ENCODE results near the gene OSTM1. TPM values are rescaled to one million over a fixed set of nuclear protein-coding genes. Genes with fewer than 3 reads are reported as not detected.

The OSTM1 gene
- polyA plus RNA-seq, 1 of the 3 experiments (the other 2 are of a cell fraction), result 10.1 TPM

GRCh38 chr6:108051481-108051880, 23.1 kb downstream of the OSTM1 start:
- Histone ChIP-seq H3K4me3 (ENCODE audit: low read depth in 2 of 2, low read length in 1 of 2) (no peak overlapping the region), H3K4me1 (ENCODE audit: control insufficient read depth in 1 of 2, insufficient read depth in 2 of 2, low read depth in 1 of 2, low read length in 1 of 2) (no peaks in the 10 kb centered on the region), H3K4me2 (no peak overlapping the region), H2AFZ (ENCODE audit: low read depth) (no peak overlapping the region), H3K9ac (no peak overlapping the region), H3K36me3 (replicated peaks in 1 of 2; ENCODE audit: control insufficient read depth in 1 of 2, insufficient read depth in 2 of 2, low read length in 1 of 2) (peaks cover 15 to 25% of the 10 kb centered on the region in 2 experiments), H3K79me2 (ENCODE audit: insufficient read depth) (no peaks in the 10 kb centered on the region), H3K27ac (ENCODE audit: low read depth in 2 of 2, low read length in 1 of 2) (no peak overlapping the region), H4K20me1 (ENCODE audit: insufficient read depth) (no peaks in the 10 kb centered on the region), H3K9me3 (no peaks in the 10 kb centered on the region), H3K9me2 (no peaks in the 10 kb centered on the region), H3F3A (replicated peaks; ENCODE audit: insufficient read depth) (no peaks in the 10 kb centered on the region), H3K27me3 (ENCODE audit: insufficient read depth) (no peaks in the 10 kb centered on the region)
- ChIA-PET POLR2A (no interaction called here), CTCF (interaction anchor here (2.8 to 6.7 kb wide), 2 partner anchors 11 to 69 kb away, joined by 23 to 111 read pairs; no protein-coding TSS in a partner anchor)
- DNase-seq, result no peak
- no peak for TF ChIP-seq SMC3 (IDR thresholded peaks at IDR 0.05; ENCODE audit: low read depth, low read length)
- TF ChIP-seq CTCF (IDR thresholded peaks at IDR 0.05), result no peak
- no peak for TF ChIP-seq SIN3A (IDR thresholded peaks at IDR 0.05; ENCODE audit: borderline replicate concordance, low read depth, low read length)
- no peak for TF ChIP-seq REST (IDR thresholded peaks at IDR 0.05; ENCODE audit: low read depth, low read length)
- TF ChIP-seq NRF1 (IDR thresholded peaks at IDR 0.05; ENCODE audit: low read depth, low read length), result no peak
- TF ChIP-seq EZH2phosphoT487 (IDR thresholded peaks at IDR 0.05; ENCODE audit: borderline replicate concordance, low read depth), result no peak
- TF ChIP-seq PBX3 (IDR thresholded peaks at IDR 0.05), result no peak
- TF ChIP-seq MAX (IDR thresholded peaks at IDR 0.05; ENCODE audit: low read depth), result no peak
- TF ChIP-seq MEF2A (IDR thresholded peaks at IDR 0.05; ENCODE audit: borderline replicate concordance, low read depth), result no peak

GRCh38 chr6:108039681-108040080, 34.9 kb downstream of the OSTM1 start:
- CTCF ChIA-PET, result interaction anchor here (0.9 to 3.7 kb wide), 3 partner anchors 10 to 96 kb away, joined by 3 to 23 read pairs (median 22); no protein-coding TSS in a partner anchor

More at GRCh38 chr6:108039681-108040080, 34.9 kb downstream of the OSTM1 start:
- H3K9ac ChIP-seq, result no peak overlapping the region
- peaks cover 22 to 39% of the 10 kb centered on the region in 2 experiments for H3K36me3 ChIP-seq (replicated peaks in 1 of 2; ENCODE audit: control insufficient read depth in 1 of 2, insufficient read depth in 2 of 2, low read length in 1 of 2)
- H3K27ac ChIP-seq (ENCODE audit: low read depth in 2 of 2, low read length in 1 of 2), result no peak overlapping the region
- no peaks in the 10 kb centered on the region for H3K9me2 ChIP-seq
- no peaks in the 10 kb centered on the region for H3K79me2 ChIP-seq (ENCODE audit: insufficient read depth)
- no peak overlapping the region for H3K4me3 ChIP-seq (ENCODE audit: low read depth in 2 of 2, low read length in 1 of 2)
- H2AFZ ChIP-seq (ENCODE audit: low read depth), result no peak overlapping the region
- no peaks in the 10 kb centered on the region for H3F3A ChIP-seq (replicated peaks; ENCODE audit: insufficient read depth)
- H4K20me1 ChIP-seq (ENCODE audit: insufficient read depth), result no peaks in the 10 kb centered on the region
- TF ChIP-seq ELF1 (IDR thresholded peaks at IDR 0.05) (no peak), TAF1 (IDR thresholded peaks at IDR 0.05; ENCODE audit: borderline replicate concordance, low read depth, low read length) (no peak), EP300 (IDR thresholded peaks at IDR 0.05; ENCODE audit: borderline replicate concordance in 1 of 2, low read depth in 1 of 2, low read length in 1 of 2) (no peak), NFIC (IDR thresholded peaks at IDR 0.05; ENCODE audit: borderline replicate concordance) (no peak), JUND (IDR thresholded peaks at IDR 0.05) (no peak), RAD21 (IDR thresholded peaks at IDR 0.05; ENCODE audit: low read length) (no peak), RXRA (IDR thresholded peaks at IDR 0.05; ENCODE audit: borderline replicate concordance, low read depth) (no peak), MAX (IDR thresholded peaks at IDR 0.05; ENCODE audit: low read depth) (no peak), PBX3 (IDR thresholded peaks at IDR 0.05) (no peak), YY1 (IDR thresholded peaks at IDR 0.05; ENCODE audit: low read depth) (no peak), EZH2phosphoT487 (IDR thresholded peaks at IDR 0.05; ENCODE audit: borderline replicate concordance, low read depth) (no peak), FOSL2 (IDR thresholded peaks at IDR 0.05; ENCODE audit: borderline replicate concordance, low read depth) (no peak), TEAD4 (IDR thresholded peaks at IDR 0.05; ENCODE audit: borderline replicate concordance, insufficient read depth) (no peak), SIN3A (IDR thresholded peaks at IDR 0.05; ENCODE audit: borderline replicate concordance, low read depth, low read length) (no peak), FOXM1 (IDR thresholded peaks at IDR 0.05; ENCODE audit: low read depth) (no peak), TCF12 (IDR thresholded peaks at IDR 0.05) (no peak)
- no peaks in the 10 kb centered on the region for H3K27me3 ChIP-seq (ENCODE audit: insufficient read depth)
- POLR2A ChIA-PET, result no interaction called here
- WGBS (ENCODE audit: low lambda C conversion rate), result 98% methylated on average over 8 of the region's 8 CpGs
- H3K4me1 ChIP-seq (ENCODE audit: control insufficient read depth in 1 of 2, insufficient read depth in 2 of 2, low read depth in 1 of 2, low read length in 1 of 2), result no peaks in the 10 kb centered on the region
- H3K9me3 ChIP-seq, result no peaks in the 10 kb centered on the region
- no peak for DNase-seq
- no peak overlapping the region for H3K4me2 ChIP-seq

All from SK-N-SH (cell line).